GM12874 (cell line): Measurements from ENCODE around the gene ASB9.

ENCODE experiments used
- TF ChIP-seq, protein P1 (sequence below): IDR thresholded peaks from 2 replicates; pipeline ENCODE4 v1.5.1; 2011; ENCODE audit warnings: low read depth, mild to moderate bottlenecking, control low read depth, low read length, moderate library complexity; ENCODE audit not compliant: insufficient read depth

Gene ASB9

DNA sequence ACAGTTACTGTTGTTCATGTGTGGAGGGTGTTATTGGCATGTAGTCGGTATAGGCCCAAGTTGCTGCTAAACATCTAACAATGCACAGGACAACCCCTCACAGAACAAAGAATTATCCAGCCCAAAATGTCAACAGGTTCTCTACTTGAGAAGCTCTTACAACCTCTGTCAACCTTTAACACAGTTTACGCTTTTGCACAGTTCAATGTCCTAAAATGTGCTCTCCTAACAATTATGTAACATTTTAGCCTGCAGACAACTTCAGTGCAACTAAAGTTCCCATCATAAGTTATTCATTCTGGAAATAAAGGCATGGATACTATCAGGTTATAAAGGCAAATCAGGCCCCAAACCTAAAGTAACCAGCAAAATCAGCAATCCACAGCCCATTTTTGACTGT lies 66.2 kb downstream of the ASB9 start:
- TF ChIP-seq, protein P1, sequence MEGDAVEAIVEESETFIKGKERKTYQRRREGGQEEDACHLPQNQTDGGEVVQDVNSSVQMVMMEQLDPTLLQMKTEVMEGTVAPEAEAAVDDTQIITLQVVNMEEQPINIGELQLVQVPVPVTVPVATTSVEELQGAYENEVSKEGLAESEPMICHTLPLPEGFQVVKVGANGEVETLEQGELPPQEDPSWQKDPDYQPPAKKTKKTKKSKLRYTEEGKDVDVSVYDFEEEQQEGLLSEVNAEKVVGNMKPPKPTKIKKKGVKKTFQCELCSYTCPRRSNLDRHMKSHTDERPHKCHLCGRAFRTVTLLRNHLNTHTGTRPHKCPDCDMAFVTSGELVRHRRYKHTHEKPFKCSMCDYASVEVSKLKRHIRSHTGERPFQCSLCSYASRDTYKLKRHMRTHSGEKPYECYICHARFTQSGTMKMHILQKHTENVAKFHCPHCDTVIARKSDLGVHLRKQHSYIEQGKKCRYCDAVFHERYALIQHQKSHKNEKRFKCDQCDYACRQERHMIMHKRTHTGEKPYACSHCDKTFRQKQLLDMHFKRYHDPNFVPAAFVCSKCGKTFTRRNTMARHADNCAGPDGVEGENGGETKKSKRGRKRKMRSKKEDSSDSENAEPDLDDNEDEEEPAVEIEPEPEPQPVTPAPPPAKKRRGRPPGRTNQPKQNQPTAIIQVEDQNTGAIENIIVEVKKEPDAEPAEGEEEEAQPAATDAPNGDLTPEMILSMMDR, result no peak

GRCh38 chrX:15202454-15203177 lies 67.3 kb downstream of the ASB9 start:
- TF ChIP-seq, protein P1, result no peak

DNA sequence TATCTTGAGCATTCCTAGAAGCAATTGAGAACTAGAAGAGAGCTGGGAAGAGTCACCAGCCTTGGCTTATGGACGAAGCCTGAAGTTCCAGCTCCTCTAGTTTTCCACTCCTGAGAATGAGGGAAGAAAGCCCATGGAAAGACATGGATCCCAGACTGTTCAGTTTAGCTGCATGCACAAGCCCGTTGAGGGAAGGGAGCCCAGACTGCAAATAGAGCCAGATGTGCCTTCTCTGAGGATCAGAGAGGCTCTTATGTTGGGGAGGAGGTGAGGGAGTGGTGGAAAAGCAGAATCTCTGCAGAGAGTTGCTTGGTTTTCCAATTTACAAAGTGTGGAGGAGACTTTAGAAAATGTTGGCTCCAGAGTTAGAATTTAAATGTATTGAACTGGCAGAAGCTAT lies 69.0 kb downstream of the ASB9 start:
- TF ChIP-seq, protein P1, result no peak

DNA sequence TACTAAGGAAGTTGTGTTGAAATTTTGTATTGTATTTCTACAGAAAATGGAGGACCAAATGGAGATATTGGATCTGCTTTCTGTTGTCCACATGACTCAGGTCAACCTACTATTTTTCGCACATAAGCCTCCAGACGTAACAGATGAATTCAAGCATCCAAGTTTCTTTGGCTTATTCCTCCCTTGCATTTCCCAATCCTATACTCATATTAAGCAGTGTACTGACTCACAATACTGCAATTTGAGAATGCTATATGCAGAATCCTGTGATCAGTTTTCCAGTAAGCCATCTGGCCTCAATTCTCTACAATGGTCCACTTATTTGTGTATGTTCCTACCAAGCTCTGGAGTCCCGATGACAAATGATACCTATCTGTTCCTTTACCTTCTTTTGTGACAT lies 75.7 kb downstream of the ASB9 start:
- TF ChIP-seq, protein P1, result no peak
